Measurements from ENCODE around the gene CYP2R1. TPM values are rescaled to one million over a fixed set of nuclear protein-coding genes. Genes with fewer than 3 reads are reported as not detected.

Gene CYP2R1
- total and polyA plus RNA-seq, 2 of the 8 experiments (the other 6 are each of a cell fraction or from before 2014, with no cell fraction given) = 8.3 to 12.9 TPM

- DNase-seq (ENCODE audit: low read depth in 1 of 2, low spot score in 2 of 2) = no peak
- Histone ChIP-seq H3K56ac (replicated peaks; ENCODE audit: insufficient read length, low read depth, low read length) (no peak overlapping the region), H3K9me3 (ENCODE audit: insufficient read depth in 2 of 2, low read depth in 1 of 2, low read length in 1 of 2) (no peaks in the 10 kb centered on the region), H3K4me3 (ENCODE audit: extremely low read depth in 1 of 4, insufficient read depth in 2 of 4, low read depth in 3 of 4, low read length in 4 of 4) (no peak overlapping the region), H3K4me2 (ENCODE audit: insufficient read depth in 1 of 2, low read depth in 2 of 2, low read length in 2 of 2) (no peak overlapping the region), H3K4ac (replicated peaks; ENCODE audit: insufficient read length, low read depth, low read length) (no peak overlapping the region), H2AK5ac (ENCODE audit: low read depth, low read length) (no peak overlapping the region), H3K79me1 (ENCODE audit: low read depth, low read length) (no peaks in the 10 kb centered on the region), H2BK20ac (ENCODE audit: low read length) (no peak overlapping the region), H4K91ac (replicated peaks; ENCODE audit: insufficient read length, low read length) (no peak overlapping the region), H2BK5ac (ENCODE audit: low read depth, low read length) (no peak overlapping the region), H3K9ac (replicated peaks in 1 of 4; ENCODE audit: extremely low read depth in 1 of 4, low read depth in 3 of 4, low read length in 3 of 4) (no peak overlapping the region), H2BK120ac (replicated peaks; ENCODE audit: low read depth, low read length) (no peak overlapping the region), H2BK15ac (ENCODE audit: low read length) (no peak overlapping the region), H3K36me3 (ENCODE audit: control insufficient read depth in 2 of 4, insufficient read depth in 4 of 4, low read length in 3 of 4) (no peaks in the 10 kb centered on the region), H3K27me3 (replicated peaks in 1 of 4; ENCODE audit: control insufficient read depth in 3 of 4, extremely low read depth in 1 of 4, insufficient read depth in 3 of 4, low read length in 3 of 4) (no peaks in the 10 kb centered on the region), H4K5ac (ENCODE audit: insufficient read length, low read depth, low read length) (no peak overlapping the region), H4K8ac (ENCODE audit: extremely low read depth, insufficient read depth, low read length) (no peak overlapping the region), H3K23ac (ENCODE audit: insufficient read length) (no peak overlapping the region), H3K79me2 (ENCODE audit: control insufficient read depth in 1 of 2, insufficient read depth in 2 of 2, low read length in 2 of 2) (no peaks in the 10 kb centered on the region), H3K27ac (ENCODE audit: low read depth, low read length) (no peak overlapping the region), H4K20me1 (replicated peaks in 1 of 2; ENCODE audit: control insufficient read depth in 1 of 2, insufficient read depth in 2 of 2, low read length in 2 of 2) (no peaks in the 10 kb centered on the region), H3K14ac (ENCODE audit: insufficient read length) (no peak overlapping the region), H3K4me1 (replicated peaks in 1 of 4; ENCODE audit: control insufficient read depth in 3 of 4, insufficient read depth in 4 of 4, low read length in 3 of 4) (no peaks in the 10 kb centered on the region), H3K18ac (ENCODE audit: extremely low read depth, low read length) (no peak overlapping the region), H2AFZ (ENCODE audit: low read length) (no peak overlapping the region), H3K23me2 (ENCODE audit: low read depth, low read length) (no peaks in the 10 kb centered on the region), H2BK12ac (ENCODE audit: low read depth, low read length) (no peak overlapping the region)
- no peak for FAIRE-seq
- POLR2A ChIA-PET (ENCODE audit: partially characterized antibody) = no interaction called here
- TF ChIP-seq TEAD4 (IDR thresholded peaks at IDR 0.05; ENCODE audit: low read depth, low read length) = no peak
- no peak for TF ChIP-seq JUND (IDR thresholded peaks at IDR 0.05; ENCODE audit: low read length)
- TF ChIP-seq ZNF274 (IDR thresholded peaks at IDR 0.05; ENCODE audit: borderline replicate concordance, extremely low read depth, low read length) = no peak
- CTCF ChIA-PET (ENCODE audit: partially characterized antibody) = interaction anchor here (0.6 kb wide), 1 partner anchor 313 kb away, joined by 3 read pairs; no protein-coding TSS in a partner anchor
Measured at GRCh38 chr11:14835496-14836492, 56.2 kb downstream of the CYP2R1 start.
